ENCODE data around the gene ARHGAP27.

ARHGAP27 gene

DNA sequence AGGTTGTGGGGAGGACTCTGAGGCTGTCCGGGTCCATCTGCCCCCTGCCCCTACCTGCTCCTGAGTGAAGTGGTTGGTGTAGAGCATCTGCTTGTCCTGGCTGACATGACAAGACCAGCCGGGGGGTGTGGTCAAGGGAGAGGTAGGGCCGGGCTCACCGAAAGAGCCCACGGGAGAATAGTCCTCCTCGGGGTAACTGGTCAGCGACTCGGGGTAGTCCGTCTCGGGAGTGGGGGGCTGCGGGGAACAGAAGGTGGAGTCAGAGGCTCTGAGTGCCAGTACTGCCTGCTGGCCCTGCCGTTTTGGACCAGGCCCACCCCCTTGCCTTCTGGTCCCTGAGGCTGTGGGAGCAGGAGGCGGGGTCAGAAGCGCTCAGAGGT is 27.8 kb downstream of the ARHGAP27 start:
- no peak for DNase-seq

DNA sequence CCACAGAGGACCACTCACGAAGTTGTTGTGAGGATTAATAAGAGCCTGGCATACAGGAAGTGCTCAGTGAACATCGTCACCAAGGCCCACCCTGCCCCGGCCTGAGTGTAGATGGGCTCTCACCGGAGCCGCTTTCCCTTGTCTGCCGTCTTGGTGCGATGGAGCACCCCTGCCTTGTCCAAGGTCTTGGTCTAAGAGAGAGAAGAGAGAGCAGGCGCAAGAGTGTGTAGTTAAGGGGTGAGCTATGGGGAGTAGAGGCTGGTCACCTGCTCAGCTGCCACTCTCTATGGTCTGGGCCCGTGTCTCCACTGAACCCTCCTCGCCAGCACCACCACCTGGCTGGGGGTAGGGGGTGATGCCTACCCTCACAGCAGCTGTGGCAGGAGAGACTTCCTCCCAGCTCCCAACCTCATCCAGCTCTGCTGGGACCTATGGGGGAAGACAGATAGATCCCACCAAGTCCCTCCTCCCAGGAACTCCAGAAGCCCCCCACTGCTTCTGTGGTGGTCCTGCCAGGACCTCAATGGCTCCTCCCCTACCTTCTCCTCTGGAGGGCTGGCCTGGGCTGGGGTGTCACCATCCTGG is 28.7 kb downstream of the ARHGAP27 start:
- DNase-seq, result no peak

DNA sequence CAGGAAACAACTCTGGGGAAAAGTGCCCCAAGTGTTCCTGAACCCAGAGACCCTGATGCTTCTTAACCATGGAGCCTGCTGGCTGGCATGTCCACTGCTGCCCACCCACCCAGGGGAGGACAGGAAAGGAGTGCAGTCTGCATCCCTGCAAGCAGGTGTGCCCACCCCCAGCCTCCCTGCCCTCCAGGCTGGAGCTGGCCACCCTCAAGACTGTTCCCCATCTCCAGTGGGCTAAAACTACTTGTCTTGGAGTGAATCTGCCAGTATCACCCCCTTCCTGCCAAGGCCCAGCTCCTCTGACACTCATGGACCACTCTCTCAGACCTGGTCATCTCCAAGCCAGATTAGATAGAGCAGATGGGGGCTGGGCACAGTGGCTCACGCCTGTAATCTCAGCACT is 29.8 kb downstream of the ARHGAP27 start:
- no peak for DNase-seq

DNA sequence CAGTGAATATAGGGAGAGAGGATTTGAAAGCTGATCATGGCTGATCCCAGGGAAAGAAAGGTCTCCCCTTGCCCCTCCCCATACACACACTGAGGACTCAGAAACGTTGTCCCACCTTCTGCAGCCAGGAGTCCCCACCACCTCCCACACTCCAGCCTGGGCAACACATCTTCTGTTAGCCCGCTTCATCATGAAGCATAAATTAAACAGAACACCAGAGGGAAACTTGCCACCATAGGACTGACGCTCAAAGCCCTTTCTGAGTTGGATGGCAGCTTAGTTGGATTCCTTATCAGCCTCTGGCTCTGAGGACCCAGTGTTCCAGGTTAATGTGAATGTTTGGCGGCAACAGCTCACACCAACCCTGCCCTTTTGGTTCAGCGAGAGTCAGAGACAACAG is 33.9 kb downstream of the ARHGAP27 start:
- DNase-seq, result no peak

DNA sequence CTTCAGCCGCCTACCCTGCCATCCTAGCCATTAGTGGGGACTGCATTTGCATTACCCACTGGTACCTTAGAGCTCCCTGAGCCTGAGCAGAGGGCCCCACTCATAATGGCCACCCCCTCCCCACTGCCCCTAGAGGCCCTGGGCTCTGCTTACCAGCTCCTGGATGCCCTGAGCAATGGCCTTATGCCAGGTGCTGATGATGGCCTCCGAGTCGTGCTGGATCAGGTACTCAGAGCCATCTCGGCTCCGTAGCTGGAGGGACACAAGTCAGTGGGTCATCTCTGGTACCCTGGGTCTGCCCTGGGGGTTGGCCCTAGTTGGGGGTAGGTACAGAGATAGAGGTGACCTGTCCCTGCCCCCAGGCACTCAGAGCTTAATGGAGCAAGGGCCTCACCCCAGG is 34.9 kb downstream of the ARHGAP27 start:
- DNase-seq, result no peak

DNA sequence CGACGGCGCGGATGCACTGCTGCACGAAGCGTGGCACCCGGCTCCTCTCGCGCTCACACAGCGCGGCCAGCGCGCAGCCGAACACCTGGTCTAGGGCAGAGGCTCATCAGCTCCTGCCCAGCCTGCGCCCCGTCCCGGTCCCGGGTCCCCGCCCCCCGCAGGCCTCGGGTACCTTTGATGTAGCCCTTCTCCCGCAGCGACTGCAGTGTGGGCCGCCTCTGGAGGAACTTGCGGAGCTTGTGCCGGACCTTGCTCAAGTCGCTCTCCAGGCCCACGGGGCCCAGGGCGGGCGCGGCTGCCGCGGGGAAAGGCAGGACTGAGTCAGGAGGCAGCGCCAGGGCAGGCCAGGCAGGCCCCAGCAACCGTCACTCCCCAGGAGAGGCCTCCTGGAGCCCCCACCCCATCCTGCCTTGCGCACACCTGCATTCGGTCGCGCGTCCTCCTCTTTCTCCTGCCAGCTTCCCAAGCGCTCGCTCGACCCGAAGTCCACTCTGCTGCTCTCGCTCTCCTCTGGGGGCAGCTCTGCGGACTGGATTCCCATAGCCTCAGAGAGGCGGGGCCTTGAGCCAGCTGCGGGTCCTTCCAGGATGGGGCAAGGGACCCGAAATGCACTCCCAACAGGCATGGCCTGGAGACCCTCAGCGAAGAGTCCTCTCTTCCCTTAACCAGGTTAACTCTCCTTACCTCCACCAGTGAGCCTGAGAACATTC is 36.0 kb downstream of the ARHGAP27 start:
- DNase-seq, result no peak

DNA sequence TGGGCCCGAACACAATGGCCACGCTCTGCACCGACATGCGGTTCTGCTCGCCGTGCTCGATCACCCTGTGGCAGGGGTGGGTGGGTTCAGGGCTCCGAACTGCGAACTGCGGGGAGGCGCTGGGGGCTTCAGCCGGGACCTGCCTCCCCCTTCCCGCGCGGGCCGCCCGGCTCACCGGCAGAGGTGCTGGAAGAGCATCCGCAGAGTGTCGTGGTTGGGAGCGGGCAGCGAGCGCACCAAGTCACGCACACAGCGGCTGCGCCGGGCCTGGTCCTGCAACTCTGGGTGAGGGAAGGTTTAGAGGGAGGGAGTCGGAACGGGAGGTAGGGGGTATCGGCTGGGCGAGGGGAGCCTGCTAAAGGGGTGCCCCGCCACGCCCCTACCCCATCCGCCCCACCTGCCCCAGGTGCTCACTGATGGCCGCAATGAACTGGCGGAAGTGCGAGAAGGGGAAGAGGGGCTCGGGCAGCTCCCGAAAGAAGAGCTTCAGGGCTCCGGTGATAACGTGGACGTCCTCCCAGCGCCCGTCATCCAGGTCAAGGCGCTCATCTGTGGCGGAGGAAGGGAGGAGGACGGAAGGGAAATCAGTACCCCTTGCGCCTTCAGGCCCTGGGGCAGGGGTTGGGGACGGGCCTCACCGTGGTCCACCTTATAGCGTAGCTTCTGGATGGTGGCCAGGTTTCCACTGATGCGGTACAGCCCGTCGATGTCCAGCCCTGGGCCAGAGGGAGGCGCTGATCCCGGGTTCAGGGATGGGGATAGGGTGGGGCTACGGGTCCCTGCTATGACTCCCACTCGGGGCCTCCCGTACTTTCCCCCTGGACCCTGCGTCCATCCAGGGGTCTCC is 36.9 kb downstream of the ARHGAP27 start:
- DNase-seq, result no peak

DNA sequence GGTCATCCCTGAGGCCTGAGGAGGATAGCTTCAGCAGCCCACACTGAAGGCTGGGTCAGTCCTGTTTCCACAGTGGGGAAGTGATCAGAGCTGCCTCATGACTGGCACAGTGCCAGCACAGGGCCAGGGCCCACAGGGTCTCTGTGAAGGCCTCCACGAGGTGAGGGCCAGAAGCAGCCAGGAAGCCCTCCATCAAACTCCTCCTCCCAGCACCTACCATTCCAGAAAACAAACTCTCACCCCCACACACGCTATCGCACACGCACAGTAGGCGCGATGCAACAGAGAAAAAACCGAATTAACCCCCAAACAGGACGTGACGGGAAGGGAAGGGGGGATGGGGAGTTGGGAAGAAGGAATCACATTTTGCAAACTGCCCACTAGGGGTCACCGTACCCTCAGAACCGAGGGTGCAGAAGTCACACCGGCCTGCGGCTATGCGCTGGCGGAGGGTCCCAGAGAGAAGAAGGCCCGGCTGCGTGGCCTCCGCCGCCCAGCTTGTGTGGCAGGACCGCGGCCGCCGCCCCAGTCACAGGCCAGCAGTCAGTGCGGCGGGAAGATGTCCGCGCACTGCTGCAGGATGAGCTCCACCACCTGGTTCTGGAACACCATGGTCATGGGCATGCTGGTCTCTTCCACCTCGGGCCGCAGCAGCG is 37.6 kb downstream of the ARHGAP27 start:
- DNase-seq, result peak; percentile 65

DNA sequence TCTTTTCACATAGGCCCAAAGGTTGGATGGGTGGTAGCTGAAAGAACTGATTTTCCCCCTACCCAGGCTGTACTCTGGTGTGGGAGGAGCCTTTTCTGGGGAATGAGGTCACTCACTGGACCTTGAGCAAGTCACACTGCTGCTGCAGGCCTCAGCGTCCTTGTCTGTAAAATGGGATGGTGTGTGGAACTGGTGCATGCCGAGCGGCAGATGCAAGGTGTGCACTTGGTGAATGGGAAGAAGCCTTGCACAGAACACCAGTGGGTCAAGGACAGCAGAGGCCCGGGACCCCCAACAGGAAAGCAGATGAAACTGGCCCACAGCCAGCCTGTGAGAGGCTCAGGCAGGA is 38.1 kb downstream of the ARHGAP27 start:
- no peak for DNase-seq

DNA sequence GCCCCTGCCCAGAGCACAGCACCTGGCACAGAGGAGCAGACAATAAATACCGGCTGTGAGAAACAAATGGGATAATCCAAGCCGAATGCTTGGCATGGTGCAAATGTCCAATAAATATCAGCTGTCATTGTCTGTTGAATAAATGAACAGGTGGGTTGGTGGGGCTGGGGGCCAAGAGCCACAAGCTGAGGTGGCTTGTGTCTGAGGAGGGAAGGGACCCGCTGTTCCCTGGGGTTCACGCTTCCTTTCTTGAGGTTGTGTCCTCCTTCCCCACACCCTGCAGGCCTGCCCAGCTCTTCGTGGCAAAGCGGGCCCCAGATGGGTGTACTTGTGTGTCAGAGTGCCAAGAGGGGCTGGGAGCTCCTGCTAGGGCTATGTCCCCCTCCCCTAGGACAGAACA is 38.6 kb downstream of the ARHGAP27 start:
- DNase-seq, result no peak

DNA sequence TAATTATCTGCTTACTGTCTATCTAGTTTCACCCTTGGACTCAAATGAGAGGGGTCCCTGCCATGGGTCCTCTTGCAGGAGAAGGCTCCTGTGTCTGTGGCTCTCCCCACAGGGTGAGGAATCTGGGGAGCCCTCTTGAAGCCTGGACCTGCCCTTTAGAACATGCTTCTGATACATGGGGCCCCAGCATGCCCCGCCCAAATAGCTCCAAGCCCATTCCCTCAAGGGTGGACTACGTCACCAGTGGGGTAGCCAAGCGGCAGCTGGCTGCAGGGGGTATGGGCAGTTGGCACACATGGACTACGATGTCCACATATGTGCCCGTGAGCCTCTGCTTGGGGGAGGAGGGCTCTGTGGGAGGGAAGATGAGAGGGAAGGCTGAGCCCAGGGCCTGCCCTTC is 39.3 kb downstream of the ARHGAP27 start:
- no peak for DNase-seq

DNA sequence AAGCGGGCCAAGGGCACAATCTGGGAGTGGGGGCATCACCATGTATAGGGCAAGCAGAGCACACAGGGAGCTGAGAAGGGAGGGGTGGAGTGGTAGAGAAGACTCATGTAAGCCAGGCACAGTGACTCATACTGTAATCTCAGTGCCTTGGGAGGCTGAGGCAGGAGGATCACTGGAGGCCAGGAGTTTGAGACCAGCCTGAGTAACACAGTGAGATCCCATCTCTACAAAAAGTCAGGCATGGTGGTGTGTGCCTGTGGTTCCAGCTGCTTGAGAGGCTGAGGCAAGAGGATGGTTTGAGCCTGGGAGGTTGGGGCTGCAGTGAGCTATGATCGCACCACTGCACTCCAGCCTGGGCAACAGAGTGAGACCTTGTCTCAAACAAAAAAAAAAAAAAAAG is 40.8 kb downstream of the ARHGAP27 start:
- DNase-seq, result no peak

DNA sequence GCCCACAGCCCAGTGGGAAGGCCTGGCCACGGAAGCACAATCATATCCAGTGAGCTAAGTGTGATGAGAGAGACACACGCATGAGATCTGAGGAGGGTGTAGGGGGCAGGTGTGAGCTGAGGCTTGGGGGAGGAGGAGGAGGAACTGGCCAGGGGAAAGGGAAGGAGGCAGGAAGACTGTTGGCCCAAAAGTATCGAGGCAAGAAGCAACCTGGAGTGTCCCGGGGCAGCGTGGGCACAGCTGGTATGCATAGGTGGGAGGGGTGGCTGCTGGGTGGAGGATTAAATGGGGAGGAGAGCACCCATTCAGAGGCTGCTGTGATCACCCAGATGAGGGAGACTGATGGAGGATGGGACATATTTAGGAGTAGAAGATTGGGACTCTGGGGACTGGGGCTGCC is 41.4 kb downstream of the ARHGAP27 start:
- DNase-seq, result no peak

DNA sequence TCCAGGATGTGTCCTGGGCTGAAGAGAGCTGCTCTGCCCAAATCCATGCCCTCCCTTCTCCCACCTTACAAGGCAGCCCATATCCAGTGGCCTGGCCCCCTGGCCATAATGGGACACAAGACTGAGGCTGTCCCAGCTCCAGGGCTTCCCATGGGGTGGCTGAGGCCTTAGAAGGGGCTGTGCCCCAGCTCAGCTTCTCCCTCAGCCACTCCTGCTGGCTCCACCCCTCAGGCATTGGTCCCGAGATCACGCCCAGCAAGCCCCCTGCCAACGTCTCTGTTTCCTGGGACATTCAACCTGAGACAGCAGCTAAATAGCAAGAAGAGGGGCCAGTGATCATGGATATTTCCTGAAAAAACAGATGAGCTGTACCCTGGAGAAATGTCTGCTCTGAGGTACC is 43.3 kb downstream of the ARHGAP27 start:
- no peak for DNase-seq

DNA sequence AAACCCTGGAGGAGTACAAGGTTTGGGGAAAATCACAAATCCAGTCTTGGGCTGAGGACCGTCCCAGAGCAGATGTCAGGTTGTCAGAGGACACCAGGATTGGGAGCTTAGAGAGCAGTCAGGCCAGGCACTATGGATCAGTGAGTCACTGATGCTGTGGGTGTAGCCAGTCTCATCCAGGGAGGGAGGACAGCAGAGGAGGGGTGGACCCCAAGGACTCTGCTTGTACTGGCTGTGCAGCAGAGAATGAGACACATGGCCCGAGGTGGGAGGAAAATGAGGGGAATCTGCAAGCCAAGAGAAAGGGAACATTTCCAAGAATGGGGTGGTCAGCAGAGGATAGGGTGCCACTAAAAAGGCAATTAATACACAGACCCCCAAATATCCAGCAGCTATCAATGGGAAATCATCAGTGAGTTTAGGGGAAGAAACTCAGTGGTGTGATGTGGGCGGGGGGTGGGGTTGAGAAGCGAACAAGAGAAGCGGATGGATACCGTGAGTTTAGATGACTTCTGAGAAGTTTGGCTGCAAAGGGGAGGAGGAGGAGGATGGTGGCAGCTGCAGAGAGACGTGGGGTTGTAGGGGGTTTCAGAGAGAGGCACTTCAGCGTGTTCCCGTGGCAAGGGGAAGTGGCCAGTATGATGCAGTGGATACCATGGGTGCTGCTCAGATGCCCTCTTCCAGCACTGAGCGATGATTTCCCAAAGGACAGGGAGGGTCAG is 43.9 kb downstream of the ARHGAP27 start:
- DNase-seq, result no peak

DNA sequence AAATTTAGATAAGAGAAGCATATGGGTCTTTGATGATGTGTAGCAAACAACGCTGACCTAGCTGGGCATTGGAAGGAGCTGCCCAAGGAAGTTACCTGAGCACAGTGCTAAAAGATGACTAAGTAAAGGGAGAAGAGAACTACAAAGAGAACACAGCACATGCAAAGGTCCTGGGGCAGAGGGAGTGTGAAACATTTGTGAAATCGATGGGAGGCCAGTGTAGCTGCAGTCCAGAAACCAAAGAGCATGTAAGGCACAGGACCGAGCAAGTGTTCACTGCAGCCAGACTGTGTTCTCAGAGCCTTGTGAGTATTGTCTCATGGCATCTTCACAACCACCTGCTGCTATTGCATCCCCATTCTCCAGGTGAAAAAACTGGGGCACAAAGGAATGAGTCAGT is 44.9 kb downstream of the ARHGAP27 start:
- no peak for DNase-seq

DNA sequence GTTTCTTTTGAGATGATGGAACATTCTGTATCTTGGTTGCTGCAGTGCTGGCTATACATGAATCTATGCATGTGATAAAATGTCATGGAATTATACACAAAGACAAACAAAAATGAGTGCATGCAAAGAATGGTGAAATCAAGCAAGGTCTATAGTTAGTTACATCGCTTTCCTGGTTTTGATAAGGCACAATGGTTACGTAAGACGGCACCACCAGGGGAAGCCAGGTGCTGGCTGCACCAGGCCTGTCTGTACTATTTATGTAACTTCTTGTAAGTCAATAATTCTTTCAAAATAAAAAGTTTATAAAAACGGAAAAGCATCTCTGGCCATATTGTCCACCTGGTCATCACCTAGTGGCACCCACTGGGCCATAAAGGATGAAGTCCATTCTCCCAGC is 46.5 kb downstream of the ARHGAP27 start:
- DNase-seq, result no peak

DNA sequence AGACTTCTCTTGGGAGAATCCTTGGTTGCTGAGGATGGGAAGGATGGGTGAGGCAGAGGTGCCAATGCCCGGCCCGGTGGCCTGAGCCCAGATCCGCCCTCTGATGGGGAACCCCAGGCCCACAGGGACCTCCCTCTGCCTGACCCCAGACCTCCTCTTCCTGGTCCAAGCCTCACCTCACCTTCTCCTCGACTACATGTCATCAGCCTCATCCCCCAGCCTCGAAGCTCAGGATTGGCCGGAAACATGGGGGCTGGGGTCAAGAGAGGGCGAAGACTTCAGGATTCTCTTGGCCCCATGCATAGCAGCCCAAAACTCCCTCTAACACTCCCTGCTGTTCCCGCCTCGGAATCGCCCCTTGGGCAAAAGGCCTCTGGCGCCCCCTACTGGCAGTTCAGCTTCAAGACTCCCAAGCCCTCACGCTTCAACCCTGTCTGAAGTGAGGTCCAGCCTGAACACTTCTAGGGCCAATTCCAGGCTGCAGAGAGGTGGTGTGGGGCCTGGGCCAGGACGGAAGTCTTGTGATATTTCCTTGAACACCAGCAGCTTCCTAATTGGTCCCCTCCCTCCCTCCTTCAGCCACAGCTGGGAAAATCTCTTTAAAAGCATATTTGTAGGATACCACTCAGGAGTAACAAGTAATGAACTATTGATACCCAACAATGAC is 47.2 kb downstream of the ARHGAP27 start:
- DNase-seq, result peak; percentile 96

DNA sequence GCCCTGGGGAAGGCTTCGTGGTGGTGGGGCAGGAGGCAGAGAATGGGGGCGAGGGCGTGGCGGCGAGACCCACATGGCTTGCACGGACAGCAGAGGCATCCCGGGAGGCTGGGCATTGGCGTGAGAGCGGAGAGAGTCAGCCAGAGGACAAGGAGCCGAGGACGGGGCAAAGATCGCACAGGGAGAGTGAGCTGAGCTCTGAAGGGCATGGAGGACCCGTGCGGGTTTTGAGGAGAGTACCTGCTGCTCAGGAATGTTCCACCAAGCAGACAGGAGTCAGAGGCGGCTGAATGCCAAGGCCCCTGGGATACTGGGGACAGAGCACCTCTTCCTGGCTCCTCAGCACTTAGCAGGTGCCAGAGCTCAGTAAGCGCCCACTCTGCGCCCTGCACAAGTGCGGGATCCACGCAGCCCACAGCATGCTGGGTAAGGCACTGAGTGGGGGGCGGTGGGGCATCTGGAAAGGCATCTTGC is 47.8 kb downstream of the ARHGAP27 start:
- no peak for DNase-seq

DNA sequence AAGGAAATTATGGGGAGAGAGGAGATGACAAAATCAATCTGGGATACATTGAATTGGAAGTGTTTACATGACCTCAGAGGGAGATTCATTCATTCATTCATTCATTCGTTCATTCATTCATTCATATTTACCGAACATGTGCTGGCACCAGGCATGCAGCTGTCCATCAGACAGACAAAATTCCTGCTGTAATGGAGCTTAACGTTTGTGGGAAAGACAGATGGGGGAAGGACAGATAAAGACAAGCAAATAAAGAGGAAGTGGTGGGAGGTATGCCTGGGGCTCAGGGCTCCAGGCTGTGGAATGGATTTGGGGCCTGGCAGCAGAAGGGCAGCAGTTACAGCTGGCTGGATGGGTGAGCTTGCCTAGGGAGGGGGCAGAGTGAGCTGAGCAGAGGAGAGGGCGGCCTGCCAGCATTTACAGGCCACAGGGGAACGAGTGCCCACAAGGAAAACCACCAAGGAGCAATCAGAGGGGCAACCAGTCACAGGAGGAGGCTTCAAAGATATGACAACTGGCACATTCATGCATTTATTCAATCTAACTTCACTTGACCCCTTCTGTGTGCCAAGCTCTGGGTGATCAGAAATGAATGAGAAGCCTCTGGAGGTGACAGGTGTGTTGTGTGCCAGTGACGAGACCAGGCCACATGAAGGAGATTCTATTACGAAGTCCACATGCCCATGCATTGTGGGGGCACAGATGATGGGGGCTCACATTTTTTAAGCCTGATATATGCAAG is 48.5 kb downstream of the ARHGAP27 start:
- DNase-seq, result no peak

DNA sequence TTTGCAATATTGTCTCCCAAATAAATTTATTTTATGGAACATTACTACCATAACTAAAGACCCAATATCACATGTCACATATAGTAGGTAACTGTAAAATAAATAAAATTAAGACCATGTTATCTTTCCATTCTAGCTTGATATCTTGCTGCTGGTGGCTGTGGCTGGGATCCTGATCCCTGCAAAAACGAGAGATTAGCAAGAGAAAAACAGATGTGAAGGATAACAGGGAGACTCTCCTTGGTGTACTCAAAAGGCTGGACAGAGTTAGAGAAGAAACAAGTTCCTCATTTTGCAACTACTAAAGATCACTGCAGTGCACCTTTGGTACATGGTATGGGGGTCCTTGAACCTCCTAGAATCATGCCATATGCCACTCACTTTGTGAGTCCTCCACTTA is 49.7 kb downstream of the ARHGAP27 start:
- no peak for DNase-seq

DNA sequence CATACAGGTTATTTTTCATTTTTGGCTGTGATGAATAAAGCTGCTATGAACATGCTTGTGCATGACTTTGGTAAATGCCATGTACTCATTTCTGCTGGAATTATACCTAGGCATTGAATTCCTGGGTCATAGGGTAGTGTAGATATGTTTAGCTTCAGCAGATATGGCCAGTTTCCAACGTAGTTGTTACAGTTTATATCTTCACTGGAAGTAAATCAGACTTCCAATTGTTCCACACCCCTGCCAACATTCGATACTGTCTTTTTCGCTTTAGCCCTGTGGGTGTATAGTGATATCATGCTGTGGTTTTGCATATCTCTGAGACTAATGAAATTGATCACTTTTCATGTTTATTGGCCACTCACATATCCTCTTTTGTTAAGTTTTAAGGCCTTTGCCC is 50.4 kb downstream of the ARHGAP27 start:
- no peak for DNase-seq
